Measurements from ENCODE around the gene MYO7A. TPM values are rescaled to one million over a fixed set of nuclear protein-coding genes. Genes with fewer than 3 reads are reported as not detected.

Gene MYO7A
- total and polyA plus RNA-seq, 2 of the 4 experiments (the other 2 are of a cell fraction) = 0.02 TPM; not detected in 1

DNA sequence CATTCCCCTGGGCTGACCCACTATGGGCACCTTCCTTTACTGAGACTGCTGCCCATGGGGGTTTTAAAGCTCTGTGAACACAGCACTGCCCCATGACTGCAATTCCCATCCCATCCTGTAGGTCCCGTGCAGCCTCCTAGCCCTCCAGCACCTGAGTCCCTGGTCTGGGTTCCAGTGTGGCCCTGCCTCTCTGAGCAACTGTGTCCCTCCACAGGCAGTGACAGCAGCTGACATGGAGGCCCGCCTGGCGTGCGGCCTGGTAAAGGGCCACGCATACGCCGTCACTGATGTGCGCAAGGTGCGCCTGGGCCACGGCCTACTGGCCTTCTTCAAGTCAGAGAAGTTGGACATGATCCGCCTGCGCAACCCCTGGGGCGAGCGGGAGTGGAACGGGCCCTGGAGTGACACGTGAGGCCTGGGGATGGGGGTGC lies 12.8 kb upstream of the MYO7A start:
- Histone ChIP-seq H3K36me3 (ENCODE audit: control insufficient read depth, insufficient read depth, low read length) (peaks cover 21% of the 10 kb centered on the region; the same call in 1 of the 2 replicates), H4K5ac (ENCODE audit: low read depth, low read length) (no peak overlapping the region), H2AFZ (replicated peaks; ENCODE audit: low read length, poor library complexity) (no peak overlapping the region), H3K23ac (ENCODE audit: low read depth, low read length) (no peak overlapping the region), H4K20me1 (ENCODE audit: insufficient read depth, low read length) (no peaks in the 10 kb centered on the region; the same call in 1 of the 2 replicates), H3K79me1 (ENCODE audit: low read depth in 1 of 2, low read length in 2 of 2) (no peaks in the 10 kb centered on the region), H2AK5ac (ENCODE audit: low read depth, low read length) (no peak overlapping the region), H3K4ac (ENCODE audit: low read depth, low read length) (no peak overlapping the region), H3K14ac (replicated peaks; ENCODE audit: low read depth, low read length) (no peak overlapping the region), H2BK20ac (ENCODE audit: low read depth, low read length) (no peak overlapping the region), H3K56ac (ENCODE audit: extremely low read depth, insufficient read depth, low read length) (no peak overlapping the region), H3K18ac (ENCODE audit: low read depth, low read length) (no peak overlapping the region), H2BK15ac (ENCODE audit: low read depth, low read length) (no peak overlapping the region), H4K8ac (ENCODE audit: low read depth in 2 of 2, low read length in 2 of 2) (no peak overlapping the region), H3K27me3 (ENCODE audit: control insufficient read depth, insufficient read depth, low read length) (no peaks in the 10 kb centered on the region), H3K4me2 (ENCODE audit: low read depth, low read length) (no peak overlapping the region), H2BK120ac (ENCODE audit: low read depth, low read length) (no peak overlapping the region), H4K91ac (ENCODE audit: insufficient read depth, low read depth, low read length) (no peak overlapping the region), H3K27ac (ENCODE audit: insufficient read depth, low read length) (no peak overlapping the region), H2AK9ac (replicated peaks; ENCODE audit: low read depth, low read length, poor library complexity) (peak overlapping the region; percentile 34), H3K9ac (ENCODE audit: low read depth, low read length) (no peak overlapping the region), H2BK5ac (ENCODE audit: low read depth, low read length, poor library complexity, severe bottlenecking) (no peak overlapping the region), H3K9me1 (ENCODE audit: insufficient read depth, low read length) (peaks cover 3% of the 10 kb centered on the region), H3K4me1 (ENCODE audit: control insufficient read depth, insufficient read depth, low read length) (no peaks in the 10 kb centered on the region), H3K4me3 (ENCODE audit: insufficient read depth, low read depth, low read length) (no peak overlapping the region), H3K9me3 (ENCODE audit: control insufficient read depth, insufficient read depth, low read length) (no peaks in the 10 kb centered on the region)
- dilution Hi-C loops (cut with HindIII; ENCODE audit: low sequenced_read_pairs, unreplicated experiment) = no loop called here
- CTCF ChIA-PET = interaction anchor here (2.4 kb wide), 1 partner anchor 12 kb away, joined by 6 read pairs; no protein-coding TSS in a partner anchor
- BruUV-seq (replicated peaks) = no TSS peak
- 93% methylated on average over 11 of the region's 16 CpGs; no CpG with 5 or more reads in 1 of the 2 experiments for WGBS, 2 experiments (ENCODE audit: extremely low coverage in 2 of 2, insufficient read length in 1 of 2)
- no peak for ATAC-seq (ENCODE audit: low read depth)
- POLR2A ChIA-PET (ENCODE audit: unreplicated experiment) = no interaction called here
- intact Hi-C loops (cut with micrococcal nuclease) = no loop called here
- no peak for DNase-seq
- in situ Hi-C loops (cut with MboI; ENCODE audit: low sequenced_read_pairs) = no loop called here
- no peak for TF ChIP-seq POLR2A (IDR thresholded peaks at IDR 0.05; ENCODE audit: low read depth, low read length)
- TF ChIP-seq, protein P1, sequence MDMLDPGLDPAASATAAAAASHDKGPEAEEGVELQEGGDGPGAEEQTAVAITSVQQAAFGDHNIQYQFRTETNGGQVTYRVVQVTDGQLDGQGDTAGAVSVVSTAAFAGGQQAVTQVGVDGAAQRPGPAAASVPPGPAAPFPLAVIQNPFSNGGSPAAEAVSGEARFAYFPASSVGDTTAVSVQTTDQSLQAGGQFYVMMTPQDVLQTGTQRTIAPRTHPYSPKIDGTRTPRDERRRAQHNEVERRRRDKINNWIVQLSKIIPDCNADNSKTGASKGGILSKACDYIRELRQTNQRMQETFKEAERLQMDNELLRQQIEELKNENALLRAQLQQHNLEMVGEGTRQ (IDR thresholded peaks at IDR 0.05; ENCODE audit: low read depth, low read length) = no peak
- no peak for TF ChIP-seq RFX5 (IDR thresholded peaks at IDR 0.05; ENCODE audit: low read depth, low read length)
- no peak for TF ChIP-seq NFE2L2 (IDR thresholded peaks at IDR 0.05; ENCODE audit: low read depth, low read length)
- TF ChIP-seq BHLHE40 (IDR thresholded peaks at IDR 0.05; ENCODE audit: low read depth, low read length) = no peak
- TF ChIP-seq MAFK (IDR thresholded peaks at IDR 0.05; ENCODE audit: low read depth, low read length) = no peak
- no peak for TF ChIP-seq RAD21 (IDR thresholded peaks at IDR 0.05; ENCODE audit: low read length)
- TF ChIP-seq CEBPB (IDR thresholded peaks at IDR 0.05; ENCODE audit: low read depth, low read length) = no peak
